Cardiac fibroblast (primary cell): Measurements from ENCODE around the gene PLD1.
A peak's percentile ranks its signal among the peaks of the same experiment; 100 is the strongest.
"Not testable (repeated sequence)": the region's sequence is repeated elsewhere in the genome, so short reads cannot be mapped to it uniquely, and the experiment has no call there.

ENCODE experiments used
- DNase-seq, 2 donors: peaks; one replicate each; pipeline versions ENCODE4 v3.0.0 to v3.0.0-alpha.2; 2010; ENCODE audit warnings: low read depth in 2 of 2
- H3K4me3 ChIP-seq, 2 donors: replicated peaks in 1 of 2; 1 replicate in 1 of 2; 2 replicates in 1 of 2; pipeline ENCODE4 v1.5.1; 2011; ENCODE audit warnings: low read depth in 2 of 2, low read length in 2 of 2, mild to moderate bottlenecking in 2 of 2, moderate library complexity in 1 of 2
- TF ChIP-seq, protein P1 (sequence below): IDR thresholded peaks from one replicate; pipeline ENCODE4 v1.5.1; 2011; ENCODE audit warnings: low read depth, mild to moderate bottlenecking, low read length, inconsistent platforms

The PLD1 gene

DNA sequence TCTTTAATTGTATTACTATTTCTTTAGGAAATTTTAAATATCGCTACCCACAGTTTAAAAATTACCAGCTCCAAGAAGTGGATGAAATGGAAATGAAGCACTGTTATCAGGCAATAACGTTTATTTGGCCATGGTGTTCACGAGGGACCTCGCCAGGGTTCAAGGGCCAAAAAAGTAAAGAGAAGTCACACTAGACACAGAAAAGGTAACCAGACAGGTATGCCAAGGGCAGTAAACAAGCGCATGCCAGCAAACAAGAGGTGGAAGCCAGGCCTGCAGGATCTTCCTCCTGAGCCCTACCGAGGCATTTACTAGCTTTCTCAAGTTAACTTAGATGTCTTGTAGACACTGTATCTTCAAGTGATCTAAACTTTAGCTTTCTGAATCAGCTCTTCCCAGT is 113.5 kb downstream of the PLD1 start:
- no peak for DNase-seq
- TF ChIP-seq, protein P1, sequence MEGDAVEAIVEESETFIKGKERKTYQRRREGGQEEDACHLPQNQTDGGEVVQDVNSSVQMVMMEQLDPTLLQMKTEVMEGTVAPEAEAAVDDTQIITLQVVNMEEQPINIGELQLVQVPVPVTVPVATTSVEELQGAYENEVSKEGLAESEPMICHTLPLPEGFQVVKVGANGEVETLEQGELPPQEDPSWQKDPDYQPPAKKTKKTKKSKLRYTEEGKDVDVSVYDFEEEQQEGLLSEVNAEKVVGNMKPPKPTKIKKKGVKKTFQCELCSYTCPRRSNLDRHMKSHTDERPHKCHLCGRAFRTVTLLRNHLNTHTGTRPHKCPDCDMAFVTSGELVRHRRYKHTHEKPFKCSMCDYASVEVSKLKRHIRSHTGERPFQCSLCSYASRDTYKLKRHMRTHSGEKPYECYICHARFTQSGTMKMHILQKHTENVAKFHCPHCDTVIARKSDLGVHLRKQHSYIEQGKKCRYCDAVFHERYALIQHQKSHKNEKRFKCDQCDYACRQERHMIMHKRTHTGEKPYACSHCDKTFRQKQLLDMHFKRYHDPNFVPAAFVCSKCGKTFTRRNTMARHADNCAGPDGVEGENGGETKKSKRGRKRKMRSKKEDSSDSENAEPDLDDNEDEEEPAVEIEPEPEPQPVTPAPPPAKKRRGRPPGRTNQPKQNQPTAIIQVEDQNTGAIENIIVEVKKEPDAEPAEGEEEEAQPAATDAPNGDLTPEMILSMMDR: no peak
- no peak overlapping the region for H3K4me3 ChIP-seq

DNA sequence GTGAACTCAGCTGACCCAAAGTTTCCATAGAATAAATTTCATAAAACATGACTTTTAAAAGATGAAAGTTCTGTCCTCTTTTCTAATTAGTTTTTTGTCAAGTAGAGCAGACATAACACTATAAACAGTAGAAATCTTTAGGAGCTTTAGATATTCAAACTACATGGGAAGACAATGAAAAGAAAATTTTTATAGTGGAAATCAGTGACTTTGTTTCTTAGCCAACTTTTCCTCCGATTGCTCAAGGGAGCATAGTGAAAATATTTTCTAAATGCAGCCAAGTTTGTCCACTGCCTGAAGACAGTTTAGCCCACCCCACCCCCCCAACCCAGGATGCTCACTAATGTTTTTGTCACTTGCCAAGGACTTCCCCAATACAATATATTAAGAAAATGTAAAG is 114.9 kb downstream of the PLD1 start:
- peak; percentile 22 to 51 for DNase-seq
- TF ChIP-seq, protein P1: no peak

DNA sequence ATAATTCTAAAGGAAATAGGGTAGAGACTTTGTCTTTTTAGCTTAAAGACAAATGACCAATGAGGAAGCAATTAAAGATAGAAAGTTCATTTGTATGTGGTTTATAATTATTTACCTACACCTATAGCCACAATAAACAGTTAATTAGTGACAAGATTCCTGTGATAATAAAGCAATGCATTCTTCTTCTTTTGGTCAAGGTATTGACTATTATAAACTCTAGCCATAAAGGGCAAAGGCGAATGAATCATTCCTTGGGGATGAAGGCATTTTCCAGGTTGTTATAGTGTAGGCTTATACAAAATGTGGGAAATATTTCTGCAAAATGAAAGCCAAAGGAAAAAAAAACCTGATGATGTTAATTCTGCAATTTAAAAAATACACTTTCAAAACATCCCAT is 115.4 kb downstream of the PLD1 start:
- DNase-seq: no peak
- TF ChIP-seq, protein P1: no peak
- no peak overlapping the region for H3K4me3 ChIP-seq

More for the DNA sequence above, 114.9 kb downstream of the PLD1 start:
- H3K4me3 ChIP-seq: no peak overlapping the region

DNA sequence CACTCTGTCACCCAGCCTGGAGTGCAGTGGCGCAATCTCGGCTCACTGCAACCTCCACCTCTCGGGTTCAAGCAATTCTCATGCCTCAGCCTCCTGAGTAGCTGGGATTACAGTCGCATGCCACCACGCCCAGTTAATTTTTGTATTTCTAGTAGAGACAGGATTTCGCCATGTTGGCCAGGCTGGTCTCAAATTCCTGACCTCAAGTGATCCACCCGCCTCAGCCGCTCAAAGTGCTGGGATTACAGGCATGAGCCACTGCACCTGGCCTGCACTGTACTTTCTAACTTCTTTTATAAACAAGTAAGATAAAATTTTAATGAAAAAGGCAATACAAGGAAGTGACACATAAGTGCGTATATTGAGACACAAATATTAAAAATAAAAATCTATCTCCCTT is 117.7 kb downstream of the PLD1 start:
- DNase-seq, H3K4me3 ChIP-seq: not testable (repeated sequence)

DNA sequence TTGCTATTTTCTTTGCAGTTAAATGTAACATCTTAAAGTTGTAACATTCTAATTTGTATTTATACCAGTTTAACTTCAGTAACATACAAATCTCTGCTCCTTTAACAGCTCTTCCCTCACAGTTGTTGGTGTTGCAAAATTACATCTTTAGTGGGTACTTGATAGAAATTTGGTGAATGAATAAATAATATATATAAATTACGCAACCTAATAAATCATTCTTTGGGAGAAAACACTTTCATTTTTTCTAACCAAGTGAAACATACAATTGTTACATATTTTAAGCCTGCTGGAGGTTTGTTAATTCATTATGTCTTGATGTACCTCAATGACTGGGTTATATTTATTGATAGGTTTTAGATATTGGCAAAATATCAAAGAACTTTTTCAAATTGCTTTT is 118.8 kb downstream of the PLD1 start:
- H3K4me3 ChIP-seq: no peak overlapping the region
- TF ChIP-seq, protein P1: no peak

DNA sequence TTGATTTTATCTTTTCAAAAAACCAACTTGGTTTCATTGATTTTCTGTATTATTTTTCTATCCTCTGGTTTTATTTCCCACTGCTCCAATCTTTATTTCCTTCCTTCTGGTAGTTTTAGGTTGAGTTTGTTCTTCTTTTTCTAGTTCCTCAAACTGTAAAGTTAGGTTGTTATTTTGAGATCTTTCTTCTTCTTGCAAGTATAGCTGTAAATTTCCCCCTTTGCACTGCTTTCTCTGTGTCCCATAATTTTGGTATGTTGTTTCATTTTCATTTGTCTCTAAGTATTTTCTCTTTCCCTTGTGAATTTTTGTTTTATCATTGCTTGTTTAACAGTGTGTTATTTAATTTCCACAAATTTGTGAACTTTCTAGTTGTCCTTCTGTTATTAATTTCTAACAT is 120.0 kb downstream of the PLD1 start:
- no peak for DNase-seq
- H3K4me3 ChIP-seq: no peak overlapping the region
- TF ChIP-seq, protein P1: no peak

More for the DNA sequence above, 118.8 kb downstream of the PLD1 start:
- DNase-seq: no peak

DNA sequence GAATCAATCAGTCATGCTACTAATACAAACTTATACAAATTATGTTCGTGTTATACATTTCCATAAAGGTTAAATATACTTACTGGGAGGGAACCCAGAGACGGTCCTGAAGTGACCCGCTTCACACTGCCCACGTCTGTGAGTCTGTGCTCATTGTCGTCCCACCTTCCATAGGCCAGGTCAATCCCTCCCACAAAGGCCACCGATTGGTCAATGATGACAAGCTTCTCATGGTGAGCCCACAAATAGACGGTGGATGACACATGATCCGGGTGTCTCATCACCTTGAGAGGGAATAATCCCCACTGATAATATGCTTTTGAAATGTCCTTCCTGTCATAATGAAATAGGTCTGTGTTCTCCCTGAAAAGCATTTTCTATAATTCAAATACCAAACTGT is 121.7 kb downstream of the PLD1 start:
- TF ChIP-seq, protein P1: no peak
- H3K4me3 ChIP-seq: no peak overlapping the region
- DNase-seq: peak in 1 of 2 donors; percentile 26
